ENCODE data around the gene NCOA5.
A peak's percentile ranks its signal among the peaks of the same experiment; 100 is the strongest.

The NCOA5 gene

GRCh38 chr20:46011631-46012482, 77.9 kb downstream of the NCOA5 start:
- no peaks in the 10 kb centered on the region for H3K36me3 ChIP-seq (ENCODE audit: control insufficient read depth in 2 of 2, insufficient read depth in 1 of 2, low read length in 2 of 2)
- no peak overlapping the region for H3K4me3 ChIP-seq (ENCODE audit: low read depth, low read length)
- H3K27ac ChIP-seq (ENCODE audit: extremely low read depth, low read depth, low read length), result no peak overlapping the region
- no peaks in the 10 kb centered on the region for H3K4me1 ChIP-seq (ENCODE audit: control insufficient read depth, insufficient read depth, low read length)
- no peaks in the 10 kb centered on the region for H3K9me3 ChIP-seq (ENCODE audit: control insufficient read depth, insufficient read depth, low read depth, low read length)
- ChIA-PET CTCF (interaction anchor here (0.6 to 4.9 kb wide), 20 partner anchors 13 to 663 kb away, joined by 3 to 86 read pairs (median 4); no protein-coding TSS in a partner anchor), POLR2A (no interaction called here)
- TF ChIP-seq ZNF140 (tag by site-specific recombination; IDR thresholded peaks at IDR 0.05) (no peak), KLF9 (tag by site-specific recombination; IDR thresholded peaks at IDR 0.05; ENCODE audit: low read depth) (no peak), ZNF530 (tag by site-specific recombination; IDR thresholded peaks at IDR 0.05; ENCODE audit: low read depth) (no peak), ZNF416 (tag by site-specific recombination; IDR thresholded peaks at IDR 0.05) (no peak), RBAK (tag by site-specific recombination; IDR thresholded peaks at IDR 0.05) (no peak), KLF10 (tag by site-specific recombination; IDR thresholded peaks at IDR 0.05) (no peak), ZNF660 (tag by site-specific recombination; IDR thresholded peaks at IDR 0.05) (no peak), ZSCAN23 (tag by site-specific recombination; IDR thresholded peaks at IDR 0.05) (no peak), ZNF596 (tag by site-specific recombination; IDR thresholded peaks at IDR 0.05) (no peak), EGR2 (tag by site-specific recombination; IDR thresholded peaks at IDR 0.05; ENCODE audit: low read depth) (0 out of 2 replicates have a peak, but pooled peaks have one; percentile 25), TRIM28 (IDR thresholded peaks at IDR 0.05; ENCODE audit: borderline replicate concordance, low read length) (no peak), PRDM2 (tag by site-specific recombination; IDR thresholded peaks at IDR 0.05; ENCODE audit: borderline replicate concordance) (no peak), ZNF266 (tag by site-specific recombination; IDR thresholded peaks at IDR 0.05; ENCODE audit: low read depth) (no peak), ZNF561 (tag by site-specific recombination; IDR thresholded peaks at IDR 0.05; ENCODE audit: borderline replicate concordance) (no peak), PRDM10 (tag by site-specific recombination; IDR thresholded peaks at IDR 0.05) (peak; percentile 34; the same call in 1 of the 2 replicates), KLF7 (tag by site-specific recombination; IDR thresholded peaks at IDR 0.05; ENCODE audit: borderline replicate concordance) (no peak), ZNF529 (tag by site-specific recombination; IDR thresholded peaks at IDR 0.05; ENCODE audit: insufficient replicate concordance) (no peak), ZSCAN30 (tag by site-specific recombination; IDR thresholded peaks at IDR 0.05) (no peak), ZNF623 (tag by site-specific recombination; IDR thresholded peaks at IDR 0.05) (no peak), ZNF350 (tag by site-specific recombination; IDR thresholded peaks at IDR 0.05) (no peak), GLI4 (tag by site-specific recombination; IDR thresholded peaks at IDR 0.05) (no peak), ZNF174 (tag by site-specific recombination; IDR thresholded peaks at IDR 0.05) (no peak), OSR2 (tag by site-specific recombination; IDR thresholded peaks at IDR 0.05) (no peak), ZFHX2 (tag by site-specific recombination; conservative IDR thresholded peaks at IDR 0.05) (peak; percentile 41; the same call in 1 of the 2 replicates), ZNF837 (tag by site-specific recombination; IDR thresholded peaks at IDR 0.05) (no peak), PRDM1 (tag by site-specific recombination; IDR thresholded peaks at IDR 0.05) (no peak), ZNF175 (tag by site-specific recombination; IDR thresholded peaks at IDR 0.05) (no peak), ZNF658 (tag by site-specific recombination; IDR thresholded peaks at IDR 0.05) (no peak), ZNF488 (tag by site-specific recombination; IDR thresholded peaks at IDR 0.05) (no peak)

All from HEK293 (cell line).